HG03442 (cell line): Measurements from ENCODE around the gene TTC38.

Experiments
- ATAC-seq: cut with Tn5 transposase; IDR thresholded peaks from one replicate; pipeline ENCODE4 v1.9.1; 2021; ENCODE audit warnings: mild to moderate bottlenecking, moderate library complexity; ENCODE audit not compliant: unreplicated experiment

TTC38 gene

DNA sequence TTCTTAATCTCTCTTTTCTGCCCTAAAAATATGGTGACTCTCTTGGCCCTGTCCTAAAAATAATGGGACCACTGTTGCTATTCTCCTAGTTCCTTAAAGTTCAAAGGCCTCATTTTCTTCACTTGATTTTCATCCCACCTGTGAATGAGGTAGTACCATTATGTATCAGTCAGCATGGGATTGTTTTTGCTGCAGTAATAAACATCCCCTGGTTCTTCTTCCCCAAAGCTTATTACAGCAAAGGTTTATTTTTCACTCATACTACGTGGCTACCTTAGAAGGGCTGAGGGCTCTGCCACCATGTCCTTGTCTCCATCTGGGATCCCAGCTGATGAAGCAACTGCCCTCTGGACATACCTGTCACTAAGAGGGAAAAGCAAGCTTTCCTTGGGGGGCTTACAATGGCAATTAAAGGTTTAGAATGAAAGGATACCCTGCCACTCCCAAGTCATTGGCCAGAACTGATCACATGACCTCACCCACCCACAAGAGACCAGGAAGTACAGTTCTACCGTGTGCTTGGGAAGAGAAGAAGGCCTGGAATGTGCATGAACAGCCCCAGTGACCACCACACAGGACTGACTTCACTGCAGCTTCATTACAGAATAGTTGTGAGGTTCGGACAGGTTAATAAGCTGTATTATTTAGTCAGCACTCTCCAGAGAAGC is 7.8 kb downstream of the TTC38 start:
- ATAC-seq = no peak

DNA sequence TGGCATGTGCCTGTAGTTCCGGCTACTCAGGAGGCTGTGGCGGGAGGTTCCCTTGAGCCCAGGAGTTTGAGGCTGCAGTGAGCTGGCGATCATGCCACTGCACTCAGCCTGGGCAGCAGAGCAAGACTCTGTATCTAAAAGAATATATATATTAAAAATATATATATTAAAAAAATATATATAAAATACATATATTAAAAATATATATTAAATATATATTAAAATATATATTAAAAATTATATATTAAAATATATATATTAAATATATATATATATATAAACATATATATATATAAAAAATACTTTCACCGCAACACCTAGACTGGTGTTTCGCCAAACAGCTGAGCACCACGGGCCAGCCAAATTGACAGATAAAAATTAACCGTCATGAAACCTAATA is 8.8 kb downstream of the TTC38 start:
- ATAC-seq = no peak

DNA sequence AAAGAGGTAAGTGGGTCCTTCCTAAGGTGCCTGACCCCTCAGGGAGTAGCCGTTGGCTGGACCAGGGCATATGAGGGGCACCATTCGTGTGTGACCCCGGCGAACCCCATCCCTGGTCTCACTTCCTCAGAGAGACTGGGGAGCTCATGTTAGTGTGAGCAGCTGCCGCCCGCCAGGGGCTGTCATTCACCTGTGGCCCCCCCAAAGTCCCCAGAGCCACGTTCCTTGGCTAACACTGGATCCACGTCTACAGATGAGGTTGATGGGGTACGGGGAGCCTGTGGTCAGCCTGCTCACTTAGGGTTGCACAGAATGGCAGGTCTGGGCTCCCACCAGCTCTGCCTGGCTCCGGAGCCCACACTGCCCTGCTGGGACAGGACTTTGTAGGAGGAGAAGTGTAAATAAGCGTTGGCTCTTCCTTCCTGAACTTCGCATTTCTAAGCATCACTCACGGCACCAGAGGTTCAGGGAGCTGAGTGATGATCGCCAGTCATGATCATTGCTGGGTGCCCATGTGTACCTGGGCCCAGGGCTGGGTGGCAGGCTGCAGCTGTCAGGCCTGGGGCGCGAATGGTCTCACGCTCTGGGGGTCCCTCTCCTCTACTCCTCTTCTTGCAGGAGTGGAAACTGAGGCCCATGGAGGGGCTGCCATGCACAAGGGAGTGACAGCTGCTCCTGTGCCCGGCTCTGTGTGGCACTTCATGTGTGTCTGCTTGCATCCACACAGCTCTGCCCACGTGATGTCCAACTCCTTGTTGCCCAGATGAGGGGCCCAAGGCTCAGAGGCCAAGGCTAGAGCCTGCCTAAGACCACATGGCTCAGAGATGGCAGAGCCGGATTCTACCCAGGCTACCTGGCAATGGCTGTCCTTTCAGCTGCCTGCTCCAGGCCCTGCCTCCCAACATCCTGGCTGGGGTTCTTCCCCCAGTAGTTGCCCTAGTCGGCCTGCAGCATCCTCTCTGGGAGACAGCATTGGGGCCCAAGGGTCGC is 11.1 kb downstream of the TTC38 start:
- ATAC-seq = no peak

DNA sequence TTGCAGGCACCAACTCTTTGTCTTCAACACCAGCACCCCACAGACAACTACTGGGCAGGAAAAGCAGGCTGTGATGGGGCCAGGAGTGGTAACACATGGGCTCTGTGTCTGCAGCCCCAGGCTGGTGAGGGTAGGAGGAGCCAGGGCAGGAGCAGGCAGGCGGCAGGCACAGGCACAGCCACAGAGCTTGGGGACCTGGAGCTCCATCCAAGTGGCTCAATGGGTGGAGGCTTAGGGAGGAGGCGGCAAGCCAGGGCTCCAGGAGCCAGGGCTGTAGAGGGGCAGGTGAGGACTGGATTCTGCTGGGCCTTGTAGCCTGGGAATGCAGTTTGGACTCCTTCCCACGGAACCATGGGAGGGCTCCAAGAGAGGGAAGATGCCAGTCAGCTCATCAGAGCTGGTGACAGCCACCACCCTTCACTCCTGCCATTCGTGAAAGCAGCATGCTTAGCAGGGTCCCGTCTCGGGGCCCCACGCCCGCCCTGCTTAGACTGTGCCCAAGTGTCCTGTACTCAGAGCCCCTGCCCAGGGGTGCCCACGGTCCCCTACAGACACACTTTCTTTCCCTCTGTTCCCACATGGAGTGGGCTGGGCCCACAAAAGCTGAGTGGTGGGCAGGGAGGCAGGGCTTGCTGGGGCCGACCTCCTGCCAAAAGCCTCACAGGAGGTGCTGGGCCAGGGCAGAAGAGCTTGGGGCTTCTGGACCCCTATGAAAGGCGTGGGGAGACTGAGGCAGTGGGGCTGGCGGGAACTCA is 12.4 kb downstream of the TTC38 start:
- no peak for ATAC-seq

DNA sequence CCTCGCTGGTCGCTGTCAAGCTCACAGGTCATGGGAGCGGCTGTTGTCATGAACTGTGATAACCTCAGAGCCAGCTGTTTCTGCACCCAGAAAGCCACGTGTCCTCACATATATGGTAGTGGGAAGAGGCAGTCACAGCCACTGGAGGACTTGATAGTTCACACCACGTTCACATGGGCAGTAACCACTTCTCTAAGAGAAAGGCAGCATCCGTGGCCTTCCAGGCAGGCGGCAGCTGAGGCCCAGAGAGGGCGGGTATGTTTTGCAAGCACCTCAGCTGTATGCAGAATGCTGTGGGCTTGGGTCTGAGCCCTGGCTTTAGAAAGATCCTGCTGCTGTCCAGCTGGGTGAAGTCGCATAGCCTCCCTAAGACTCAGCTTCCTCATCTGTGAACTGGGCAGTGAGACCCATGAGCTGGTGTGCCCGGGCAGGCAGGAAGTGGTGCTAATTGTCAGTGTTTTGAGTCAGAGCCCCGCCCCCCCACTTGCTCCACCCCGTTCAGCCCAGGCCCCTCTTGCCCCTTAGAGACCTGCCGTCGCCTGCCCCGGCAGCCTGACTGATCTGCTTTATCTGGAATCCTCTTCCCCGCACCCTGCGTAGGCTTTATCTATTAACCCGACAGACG is 13.3 kb downstream of the TTC38 start:
- ATAC-seq = no peak

DNA sequence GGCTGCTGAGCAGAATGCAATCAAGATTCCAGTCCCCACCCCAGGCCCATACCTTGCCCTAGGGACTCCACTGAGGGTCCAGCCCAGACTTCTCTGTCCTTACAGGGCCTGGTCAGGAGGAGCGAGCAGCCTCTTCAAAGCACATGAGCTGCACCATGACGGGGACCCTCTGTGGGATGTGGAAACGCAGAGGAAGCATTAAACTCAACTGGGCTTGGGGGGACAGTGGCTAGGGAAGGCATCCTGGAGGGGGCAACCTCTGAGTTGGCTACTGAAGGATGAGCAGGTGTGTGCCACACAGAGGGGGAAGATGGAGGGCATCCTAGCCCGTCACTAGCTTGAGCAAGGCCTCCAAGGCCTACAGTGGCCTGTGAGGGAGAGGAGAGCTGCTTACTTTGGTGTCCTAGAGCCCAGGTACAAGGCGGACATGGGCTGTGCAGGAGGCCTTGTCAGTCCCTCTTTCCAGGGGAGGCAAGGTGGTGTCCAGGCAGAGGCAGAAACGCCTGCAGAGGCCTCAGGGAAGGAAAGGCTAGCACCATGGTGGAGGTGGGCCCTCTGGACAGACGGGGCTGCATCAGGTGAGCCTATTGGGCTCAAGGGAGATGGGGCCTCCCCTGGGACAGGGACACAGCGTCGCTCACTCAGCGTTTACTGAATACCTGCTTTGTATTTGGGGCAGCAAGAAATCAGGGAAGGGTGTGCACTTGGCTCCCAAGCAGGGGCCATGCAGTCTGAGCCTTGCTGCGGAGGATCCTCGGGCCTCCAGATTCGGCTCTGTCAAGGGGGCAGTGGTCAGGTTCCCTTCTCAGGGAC is 14.3 kb downstream of the TTC38 start:
- no peak for ATAC-seq

DNA sequence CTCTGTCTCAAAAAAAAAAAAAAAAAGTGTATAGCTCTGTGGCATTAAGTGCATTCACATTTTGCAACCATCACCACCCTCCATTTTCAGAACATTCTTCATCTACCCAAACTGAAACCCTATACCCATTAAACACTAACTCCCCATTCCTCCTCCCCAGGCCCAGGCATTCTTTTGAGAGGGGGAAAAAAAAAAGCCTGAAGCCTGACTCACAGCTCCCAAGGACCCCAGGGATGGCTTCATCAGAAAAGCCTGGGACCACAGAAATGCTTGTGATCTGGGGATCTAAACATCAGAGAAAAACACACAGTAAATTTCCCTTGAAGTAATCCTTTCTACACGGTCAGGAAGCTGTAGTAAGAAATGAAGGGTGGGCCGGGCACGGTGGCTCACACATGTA is 18.2 kb downstream of the TTC38 start:
- ATAC-seq = no peak

DNA sequence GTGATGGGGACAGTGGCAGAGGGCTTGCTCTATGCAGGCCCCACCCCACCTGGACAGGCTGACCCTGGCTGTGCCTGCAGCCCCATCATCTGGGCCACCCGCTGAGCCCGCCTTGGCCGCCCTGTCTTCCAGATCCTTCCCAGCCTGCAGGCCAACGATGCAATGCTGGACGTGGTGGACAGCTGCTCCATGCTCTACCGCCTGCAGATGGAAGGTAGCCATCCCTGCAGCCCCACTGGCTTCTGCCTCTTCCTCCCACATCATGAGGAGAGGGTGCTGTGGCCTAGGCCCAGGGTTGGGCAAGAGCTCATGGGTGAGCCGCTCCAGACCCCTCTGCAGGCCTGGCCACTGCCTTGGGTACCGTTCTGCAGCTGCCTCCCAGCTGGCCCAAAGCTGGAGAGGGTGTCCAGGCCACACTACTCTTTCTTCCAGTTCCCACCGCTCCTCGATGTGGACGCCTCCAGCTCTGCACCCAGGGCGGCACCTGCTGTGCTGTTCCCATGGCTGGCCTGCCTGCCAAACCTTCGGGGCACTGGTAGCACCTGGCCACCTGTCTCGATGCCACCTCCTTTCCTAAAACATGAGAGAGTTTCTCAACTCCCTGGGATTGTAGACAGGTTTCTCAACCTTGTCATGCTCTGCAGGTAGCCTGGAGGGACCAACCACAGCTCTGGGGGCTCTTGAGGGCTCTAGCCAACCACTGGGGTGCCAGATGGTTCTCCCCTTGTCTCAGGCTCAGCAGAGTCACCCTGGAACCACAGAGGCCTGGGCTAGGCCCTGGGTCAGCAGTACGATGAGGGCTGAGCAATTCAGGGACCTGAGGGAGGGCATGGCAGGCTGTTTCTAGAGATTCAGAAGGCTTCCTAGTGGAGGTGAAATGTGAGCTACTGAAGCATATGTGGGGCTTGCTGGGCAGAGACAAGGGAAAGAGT is 19.4 kb downstream of the TTC38 start:
- no peak for ATAC-seq

DNA sequence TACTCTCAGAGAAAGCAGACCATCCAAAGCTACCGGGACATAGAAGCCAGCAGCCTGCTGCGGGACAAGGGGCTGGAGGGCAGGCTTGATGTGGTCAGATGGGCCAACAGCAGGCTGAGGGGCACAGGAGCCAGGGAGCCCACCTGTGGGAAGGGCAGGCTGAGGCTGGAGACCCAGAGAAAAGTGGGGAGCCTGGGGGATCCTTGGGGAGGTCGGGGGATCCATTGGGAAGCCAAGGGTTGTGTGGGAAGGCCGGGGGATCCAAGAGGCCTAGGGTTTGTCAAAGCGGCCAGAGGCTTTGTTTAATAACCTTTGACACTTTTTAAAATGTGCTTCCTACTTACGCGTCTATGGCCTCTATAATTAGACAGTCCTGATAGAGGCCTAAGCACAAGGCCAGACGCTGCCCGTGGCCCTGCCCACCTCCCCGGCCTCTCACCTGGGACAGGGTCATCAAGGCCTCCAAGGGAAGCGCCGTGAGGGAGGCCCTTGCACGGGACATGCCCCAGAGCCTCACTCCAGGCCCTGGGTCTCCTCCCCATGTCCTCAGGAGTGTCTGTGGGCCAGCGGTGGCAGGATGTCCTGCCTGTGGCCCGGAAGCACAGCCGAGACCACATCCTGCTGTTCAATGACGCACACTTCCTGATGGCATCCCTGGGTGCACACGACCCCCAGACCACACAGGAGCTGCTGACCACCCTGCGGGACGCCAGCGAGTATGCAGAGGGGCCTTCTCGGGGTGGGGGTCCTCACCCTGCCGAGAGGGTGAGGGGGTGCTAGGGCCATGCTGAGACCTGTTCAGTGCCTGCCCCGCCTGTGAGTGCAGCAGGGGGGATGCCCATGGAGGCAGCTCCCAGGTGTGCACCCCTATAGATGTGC is 20.3 kb downstream of the TTC38 start:
- no peak for ATAC-seq

DNA sequence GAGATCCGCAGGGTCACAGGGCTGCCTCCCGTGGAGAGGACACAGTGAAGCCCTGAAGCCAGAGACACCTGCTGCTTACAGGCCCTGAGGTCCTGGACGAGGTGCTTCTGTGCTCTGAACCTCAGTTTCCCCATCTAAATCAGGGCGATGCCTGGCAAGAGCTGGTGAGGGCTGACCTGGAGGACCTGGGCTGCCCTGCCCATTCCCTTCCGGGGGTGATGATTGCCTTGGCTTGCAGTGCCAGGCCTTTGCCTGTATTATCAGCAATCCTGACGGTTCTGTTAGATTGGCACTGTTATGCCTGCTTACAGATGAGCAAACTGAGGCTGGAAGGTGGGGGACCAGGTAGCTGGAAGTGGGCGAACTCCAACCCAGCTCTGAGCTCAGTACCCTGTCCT is 21.0 kb downstream of the TTC38 start:
- ATAC-seq = no peak

DNA sequence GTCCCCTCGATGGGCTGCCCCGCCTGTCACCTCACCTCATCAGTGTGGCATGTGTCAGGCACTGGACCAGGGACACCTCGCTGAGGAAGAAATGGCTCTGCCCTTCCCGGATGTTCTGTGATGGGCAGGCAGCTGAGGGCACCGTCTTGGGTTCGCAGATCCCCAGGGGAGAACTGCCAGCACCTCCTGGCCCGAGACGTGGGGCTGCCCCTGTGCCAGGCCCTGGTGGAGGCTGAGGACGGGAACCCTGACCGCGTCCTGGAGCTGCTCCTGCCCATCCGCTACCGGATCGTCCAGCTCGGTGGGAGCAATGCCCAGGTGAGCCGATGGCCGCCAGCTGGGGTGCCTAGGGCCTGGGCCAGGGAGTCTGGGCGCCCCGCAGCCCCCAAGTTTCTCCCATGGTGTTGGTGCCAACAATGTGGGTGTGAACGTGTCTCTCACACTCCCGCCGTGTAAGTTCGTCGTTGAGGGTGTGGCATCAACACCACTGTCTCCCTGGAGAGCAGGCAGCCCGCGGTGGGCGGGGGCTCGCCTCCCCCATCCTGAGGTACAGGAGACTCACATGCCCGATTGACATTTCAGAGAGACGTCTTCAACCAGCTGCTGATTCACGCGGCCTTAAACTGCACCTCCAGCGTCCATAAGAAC is 21.6 kb downstream of the TTC38 start:
- no peak for ATAC-seq

DNA sequence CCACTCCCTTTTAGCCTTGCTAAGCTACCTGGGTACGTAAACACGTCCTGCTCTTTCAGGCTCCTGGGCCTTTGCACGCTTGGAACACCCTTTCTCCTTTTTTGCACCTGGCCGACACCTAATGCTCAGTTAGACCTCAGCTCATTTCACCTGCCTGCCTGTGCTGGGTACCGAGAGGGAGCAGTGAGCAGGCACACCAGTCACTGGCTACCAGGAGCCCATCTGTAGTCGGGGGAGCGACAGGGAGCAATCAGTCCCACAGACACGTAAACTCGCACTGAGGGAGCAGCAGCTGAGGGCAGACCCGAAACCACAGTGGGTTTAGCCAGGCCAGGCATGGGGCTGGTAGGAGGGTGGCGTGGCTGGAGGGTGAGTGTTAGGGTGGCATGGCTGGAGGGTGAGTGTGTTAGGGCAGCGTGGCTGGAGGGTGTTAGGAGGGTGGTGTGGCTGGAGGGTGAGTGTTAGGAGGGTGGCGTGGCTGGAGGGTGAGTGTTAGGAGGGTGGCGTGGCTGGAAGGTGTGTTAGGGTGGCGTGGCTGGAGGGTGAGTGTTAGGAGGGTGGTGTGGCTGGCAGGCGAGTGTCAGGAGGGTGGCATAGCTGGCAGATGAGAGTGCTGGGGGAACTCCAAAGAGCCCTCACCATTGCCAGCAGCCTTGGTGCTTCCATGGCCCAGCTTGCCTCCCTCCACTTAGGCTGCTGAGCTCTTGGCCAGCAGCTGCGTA is 22.5 kb downstream of the TTC38 start:
- ATAC-seq = no peak

DNA sequence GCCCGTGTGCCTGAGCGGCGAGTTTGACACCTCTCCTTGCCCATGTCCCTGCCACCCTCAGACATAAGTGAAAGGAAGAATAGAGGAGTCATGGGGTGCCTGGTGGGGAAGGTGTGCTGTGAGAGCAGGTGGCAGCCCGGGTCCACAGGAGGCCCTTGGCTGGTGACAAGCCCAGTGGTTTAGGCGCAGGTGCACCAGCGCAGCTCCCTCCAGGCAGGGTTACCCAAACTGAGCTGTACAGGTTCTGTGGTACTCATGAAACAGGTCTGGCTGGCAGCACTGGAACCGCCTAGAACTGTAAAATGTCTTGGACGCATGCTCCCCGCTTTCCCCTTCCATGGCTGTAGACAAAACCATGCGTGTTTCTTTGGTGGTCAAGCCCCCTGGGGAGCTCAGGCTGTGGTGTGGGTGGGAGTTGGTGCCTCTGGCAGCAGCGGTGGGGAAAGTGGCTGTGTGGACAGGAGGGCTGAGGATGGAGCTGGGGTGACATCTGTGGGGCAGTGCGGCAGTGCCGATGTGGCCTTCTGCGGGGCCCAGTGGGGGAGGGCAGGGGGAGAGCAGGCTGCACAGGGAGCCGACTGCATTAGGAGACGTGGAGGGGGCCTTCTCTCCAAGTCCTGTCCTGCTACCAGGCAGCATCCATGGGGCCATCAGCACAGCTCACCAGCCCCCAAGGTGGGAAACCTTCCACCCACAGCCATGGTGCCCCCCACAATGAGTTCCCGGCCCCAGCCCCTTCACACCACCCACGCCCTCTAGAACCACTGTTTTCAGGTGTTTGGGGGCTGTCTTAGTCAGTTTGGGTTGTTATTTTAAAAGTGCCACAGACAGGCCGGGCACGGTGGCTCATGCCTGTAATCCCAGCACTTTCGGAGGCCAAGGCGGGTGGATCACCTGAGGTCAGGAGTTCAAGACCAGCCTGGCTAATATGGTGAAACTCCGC is 23.3 kb downstream of the TTC38 start:
- no peak for ATAC-seq

DNA sequence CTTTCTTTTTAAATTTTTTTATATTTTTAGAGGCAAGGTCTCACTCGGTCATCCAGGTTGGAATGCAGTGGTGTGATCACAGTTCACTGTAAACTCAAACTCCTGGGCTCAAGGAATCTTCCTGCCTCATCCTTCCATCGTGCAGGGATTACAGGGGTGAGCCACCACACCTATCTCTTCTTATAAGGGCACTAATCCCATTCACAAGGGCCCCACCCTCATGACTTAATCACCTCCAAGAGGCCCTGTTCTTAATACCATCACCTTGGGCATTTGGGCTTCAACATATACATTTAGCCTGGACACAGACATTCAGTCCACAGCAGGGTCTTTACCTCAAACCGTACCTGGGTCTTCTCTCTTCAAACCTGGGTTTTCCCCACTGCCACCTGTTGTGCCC is 24.4 kb downstream of the TTC38 start:
- no peak for ATAC-seq

DNA sequence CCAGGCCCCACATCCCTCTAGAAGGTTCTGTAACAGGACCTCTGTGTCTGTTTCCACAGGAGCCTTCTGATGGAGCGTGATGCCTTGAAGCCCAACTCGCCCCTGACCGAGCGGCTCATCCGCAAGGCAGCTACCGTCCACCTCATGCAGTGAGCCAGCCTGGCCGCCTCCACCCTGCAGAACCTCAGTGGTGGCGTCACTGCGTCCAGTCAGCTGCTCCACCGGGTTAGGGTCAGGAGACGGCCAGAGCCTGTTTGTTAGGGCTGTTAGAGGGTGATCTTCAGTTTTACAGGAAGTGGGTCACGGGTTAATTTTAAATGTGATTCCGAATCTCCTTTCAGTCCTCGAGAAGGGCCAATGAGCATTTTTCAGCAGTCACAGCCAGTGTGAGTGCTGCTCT is 24.9 kb downstream of the TTC38 start:
- ATAC-seq = no peak
